GM18520 (cell line): ENCODE results near the gene ZNF664.

Experiments used
- ATAC-seq: cut with Tn5 transposase; IDR thresholded peaks from one replicate; pipeline ENCODE4 v1.9.1; 2021; ENCODE audit not compliant: unreplicated experiment

Gene ZNF664

GRCh38 chr12:123989168-123989567 is 16.2 kb downstream of the ZNF664 start:
- ATAC-seq, result no peak

- no peak for ATAC-seq
Measured at GRCh38 chr12:123989753-123990152, 16.7 kb downstream of the ZNF664 start.

- ATAC-seq, result no peak
Measured at GRCh38 chr12:123990511-123990910, 17.5 kb downstream of the ZNF664 start.

GRCh38 chr12:123991372-123991951 is 18.4 kb downstream of the ZNF664 start:
- ATAC-seq, result no peak

GRCh38 chr12:123992118-123992825 is 19.3 kb downstream of the ZNF664 start:
- ATAC-seq, result no peak

- no peak for ATAC-seq
Measured at GRCh38 chr12:123995023-123995748, 22.2 kb downstream of the ZNF664 start.

GRCh38 chr12:123996581-123996980 is 23.6 kb downstream of the ZNF664 start:
- no peak for ATAC-seq

GRCh38 chr12:123997033-123997822 is 24.2 kb downstream of the ZNF664 start:
- no peak for ATAC-seq

GRCh38 chr12:123997908-123998307 is 24.9 kb downstream of the ZNF664 start:
- no peak for ATAC-seq

GRCh38 chr12:123998344-123998990 is 25.5 kb downstream of the ZNF664 start:
- no peak for ATAC-seq

- no peak for ATAC-seq
Measured at GRCh38 chr12:123998991-123999359, 26.0 kb downstream of the ZNF664 start.

- ATAC-seq, result no peak
Measured at GRCh38 chr12:124000111-124000510, 27.1 kb downstream of the ZNF664 start.

- ATAC-seq, result no peak
Measured at GRCh38 chr12:124001343-124001742, 28.3 kb downstream of the ZNF664 start.

GRCh38 chr12:124002021-124002644 is 29.1 kb downstream of the ZNF664 start:
- no peak for ATAC-seq

- ATAC-seq, result no peak
Measured at GRCh38 chr12:124002654-124003053, 29.6 kb downstream of the ZNF664 start.

GRCh38 chr12:124004233-124004875 is 31.3 kb downstream of the ZNF664 start:
- no peak for ATAC-seq

GRCh38 chr12:124006085-124006845 is 33.2 kb downstream of the ZNF664 start:
- no peak for ATAC-seq

GRCh38 chr12:124006846-124007713 is 34.1 kb downstream of the ZNF664 start:
- no peak for ATAC-seq
